Measurements from ENCODE around the gene DLX5.

The DLX5 gene

GRCh38 chr7:97006055-97006815, 18.4 kb downstream of the DLX5 start:
- Histone ChIP-seq H3K27ac (peak overlapping the region; percentile 98), H3K36me3 (peaks cover 32% of the 10 kb centered on the region), H3K9me3 (ENCODE audit: severe bottlenecking) (no peaks in the 10 kb centered on the region), H3K4me3 (ENCODE audit: low read depth, low read length) (peak overlapping the region; percentile 74), H3K27me3 (ENCODE audit: insufficient read depth, low read depth, severe bottlenecking) (no peaks in the 10 kb centered on the region)
- TF ChIP-seq, protein P1, sequence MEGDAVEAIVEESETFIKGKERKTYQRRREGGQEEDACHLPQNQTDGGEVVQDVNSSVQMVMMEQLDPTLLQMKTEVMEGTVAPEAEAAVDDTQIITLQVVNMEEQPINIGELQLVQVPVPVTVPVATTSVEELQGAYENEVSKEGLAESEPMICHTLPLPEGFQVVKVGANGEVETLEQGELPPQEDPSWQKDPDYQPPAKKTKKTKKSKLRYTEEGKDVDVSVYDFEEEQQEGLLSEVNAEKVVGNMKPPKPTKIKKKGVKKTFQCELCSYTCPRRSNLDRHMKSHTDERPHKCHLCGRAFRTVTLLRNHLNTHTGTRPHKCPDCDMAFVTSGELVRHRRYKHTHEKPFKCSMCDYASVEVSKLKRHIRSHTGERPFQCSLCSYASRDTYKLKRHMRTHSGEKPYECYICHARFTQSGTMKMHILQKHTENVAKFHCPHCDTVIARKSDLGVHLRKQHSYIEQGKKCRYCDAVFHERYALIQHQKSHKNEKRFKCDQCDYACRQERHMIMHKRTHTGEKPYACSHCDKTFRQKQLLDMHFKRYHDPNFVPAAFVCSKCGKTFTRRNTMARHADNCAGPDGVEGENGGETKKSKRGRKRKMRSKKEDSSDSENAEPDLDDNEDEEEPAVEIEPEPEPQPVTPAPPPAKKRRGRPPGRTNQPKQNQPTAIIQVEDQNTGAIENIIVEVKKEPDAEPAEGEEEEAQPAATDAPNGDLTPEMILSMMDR (IDR thresholded peaks at IDR 0.05; ENCODE audit: low read depth, low read length), result peak; percentile 24
- peak; percentile 82 for DNase-seq

- peak within 1 kb of the TSS; percentile 74 for H3K4me3 ChIP-seq (ENCODE audit: low read depth, low read length)
- peak within 1 kb of the TSS; percentile 98 for H3K27ac ChIP-seq
- TF ChIP-seq, protein P1 (IDR thresholded peaks at IDR 0.05; ENCODE audit: low read depth, low read length), result no peak
- peaks cover 27% of the 10 kb centered on the region for H3K36me3 ChIP-seq
- no peaks in the 10 kb centered on the region for H3K27me3 ChIP-seq (ENCODE audit: insufficient read depth, low read depth, severe bottlenecking)
- H3K9me3 ChIP-seq (ENCODE audit: severe bottlenecking), result no peaks in the 10 kb centered on the region
- DNase-seq, result peak; percentile 94
These were observed 19.2 kb downstream of the DLX5 start, which contains the start of gene DLX6 for GRCh38 chr7:97005183-97006054. Gene DLX6, plus strand, starts transcription at chr7:97005553. Its CDS starts 425 bp downstream, at chr7:97005978.

DNA sequence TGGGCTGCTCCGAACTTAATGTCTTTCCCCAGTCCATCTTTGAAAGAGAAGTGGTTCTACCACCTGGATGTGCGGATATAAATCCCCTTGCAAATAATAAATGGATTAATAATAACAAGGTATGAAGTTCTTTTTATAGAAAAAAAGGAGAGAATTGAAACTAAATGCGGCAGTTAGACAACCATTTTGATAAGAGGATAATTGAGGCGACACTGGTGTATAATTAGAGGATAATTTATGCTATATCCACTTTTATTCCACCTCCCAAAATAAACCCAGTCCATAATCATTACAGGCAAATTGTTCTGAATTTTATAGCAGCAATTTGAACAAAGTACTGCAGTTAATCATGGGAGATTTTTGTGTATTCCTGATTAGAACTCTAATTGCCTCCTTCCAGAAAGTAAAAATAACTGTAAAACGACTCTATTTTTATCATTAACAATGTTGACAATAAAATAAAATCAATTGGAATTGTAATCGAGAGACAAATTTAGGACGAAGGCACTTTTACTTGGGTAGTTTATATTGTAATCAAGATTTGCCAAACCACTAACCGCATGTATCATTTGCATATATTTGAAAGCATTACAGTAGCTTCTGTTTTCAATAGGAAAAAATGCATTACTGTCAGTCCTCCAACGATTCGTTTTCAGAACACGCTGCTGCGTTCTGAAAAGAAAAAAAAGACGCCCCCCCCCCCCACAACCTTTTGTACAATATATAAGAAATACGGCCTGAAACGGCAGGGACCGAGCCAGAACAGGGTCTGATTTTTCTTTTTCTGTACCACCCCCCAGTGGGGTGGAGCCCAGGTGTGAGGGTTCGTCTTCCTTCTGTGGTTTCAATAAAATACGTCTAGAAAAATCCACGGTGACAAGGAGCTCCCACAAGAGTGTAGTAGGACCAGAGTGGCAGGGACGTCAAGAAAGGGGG, 20.1 kb downstream of the DLX5 start:
- TF ChIP-seq, protein P1 (IDR thresholded peaks at IDR 0.05; ENCODE audit: low read depth, low read length), result no peak
- Histone ChIP-seq H3K9me3 (ENCODE audit: severe bottlenecking) (no peaks in the 10 kb centered on the region), H3K36me3 (peaks cover 19% of the 10 kb centered on the region), H3K27me3 (ENCODE audit: insufficient read depth, low read depth, severe bottlenecking) (no peaks in the 10 kb centered on the region), H3K4me3 (ENCODE audit: low read depth, low read length) (peak overlapping the region; percentile 74), H3K27ac (peak overlapping the region; percentile 98)
- no peak for DNase-seq

- DNase-seq, result no peak
- no peaks in the 10 kb centered on the region for H3K27me3 ChIP-seq (ENCODE audit: insufficient read depth, low read depth, severe bottlenecking)
These were observed 21.1 kb downstream of the DLX5 start for GRCh38 chr7:97003262-97004246.

More at GRCh38 chr7:97003262-97004246, 21.1 kb downstream of the DLX5 start:
- Histone ChIP-seq H3K27ac (no peak overlapping the region; the same call in 1 of the 2 replicates), H3K4me3 (ENCODE audit: low read depth, low read length) (no peak overlapping the region), H3K9me3 (ENCODE audit: severe bottlenecking) (no peaks in the 10 kb centered on the region), H3K36me3 (peaks cover 10% of the 10 kb centered on the region)
- TF ChIP-seq, protein P1 (IDR thresholded peaks at IDR 0.05; ENCODE audit: low read depth, low read length), result no peak

Data from WERI-Rb-1 (cell line).